HG02623 (cell line): ENCODE results near the gene EZR.

Experiments
- ATAC-seq: cut with Tn5 transposase; IDR thresholded peaks from one replicate; pipeline ENCODE4 v1.9.1; 2021; ENCODE audit warnings: moderate library complexity; ENCODE audit not compliant: unreplicated experiment

Gene EZR

DNA sequence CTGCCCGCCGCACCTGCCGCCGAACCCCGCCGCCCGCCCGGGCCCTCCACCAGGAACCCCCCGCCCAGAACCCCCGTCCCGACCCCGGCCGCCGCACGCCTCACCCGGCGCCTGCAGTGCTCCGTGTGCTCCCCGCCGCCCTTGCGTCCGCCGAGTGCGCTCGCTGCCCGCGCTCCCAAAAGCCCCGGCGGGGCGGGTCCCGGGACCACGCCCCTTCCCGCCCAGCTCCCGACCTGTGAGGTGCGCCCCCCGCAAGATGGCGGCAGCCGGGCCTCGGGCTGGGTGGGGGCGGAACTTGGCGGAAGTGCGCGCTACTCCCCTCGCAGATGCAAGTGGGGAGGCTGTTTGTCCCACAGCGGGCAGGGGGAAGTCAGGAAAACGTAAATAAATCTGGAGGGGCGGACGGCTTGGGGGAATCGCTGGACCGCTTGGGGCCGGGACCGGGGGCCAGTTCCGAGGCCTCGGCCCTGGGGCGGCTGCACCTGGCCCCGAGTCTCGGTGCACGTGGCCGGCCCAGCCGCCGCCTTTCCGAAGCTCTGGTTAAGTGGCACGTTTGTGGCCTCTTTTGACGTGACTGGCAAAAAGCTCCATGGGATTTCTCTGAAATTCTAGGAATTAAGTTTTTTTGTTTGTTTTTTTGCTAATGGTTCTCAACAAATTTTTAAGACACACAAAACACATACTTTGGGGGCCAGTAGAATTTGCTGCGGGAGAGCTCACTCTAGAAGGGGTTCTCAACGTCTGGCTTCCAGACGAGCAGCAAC, at the start of gene EZR:
Gene EZR, minus strand, starts transcription at position 156 of the 764 bp plus-strand sequence. CDS start 1,275 bp downstream, outside the sequence.
- peak; percentile 50 for ATAC-seq

DNA sequence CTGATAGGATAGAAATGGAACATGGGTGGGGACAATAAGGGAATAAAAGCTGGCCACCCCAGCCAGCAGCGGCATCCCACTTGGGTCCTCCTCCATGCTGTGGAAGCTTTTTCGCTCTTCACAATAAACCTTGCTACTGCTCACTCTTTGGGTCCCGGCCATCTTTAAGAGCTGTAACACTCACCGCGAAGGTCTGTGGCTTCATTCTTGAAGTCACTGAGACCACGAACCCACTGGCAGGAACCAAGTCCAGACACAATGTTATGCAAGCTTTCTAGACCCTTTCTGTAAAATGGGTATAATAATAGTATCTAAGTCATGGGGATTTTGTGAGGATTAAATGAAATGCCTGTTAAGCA, 48.9 kb upstream of the EZR start:
- no peak for ATAC-seq

DNA sequence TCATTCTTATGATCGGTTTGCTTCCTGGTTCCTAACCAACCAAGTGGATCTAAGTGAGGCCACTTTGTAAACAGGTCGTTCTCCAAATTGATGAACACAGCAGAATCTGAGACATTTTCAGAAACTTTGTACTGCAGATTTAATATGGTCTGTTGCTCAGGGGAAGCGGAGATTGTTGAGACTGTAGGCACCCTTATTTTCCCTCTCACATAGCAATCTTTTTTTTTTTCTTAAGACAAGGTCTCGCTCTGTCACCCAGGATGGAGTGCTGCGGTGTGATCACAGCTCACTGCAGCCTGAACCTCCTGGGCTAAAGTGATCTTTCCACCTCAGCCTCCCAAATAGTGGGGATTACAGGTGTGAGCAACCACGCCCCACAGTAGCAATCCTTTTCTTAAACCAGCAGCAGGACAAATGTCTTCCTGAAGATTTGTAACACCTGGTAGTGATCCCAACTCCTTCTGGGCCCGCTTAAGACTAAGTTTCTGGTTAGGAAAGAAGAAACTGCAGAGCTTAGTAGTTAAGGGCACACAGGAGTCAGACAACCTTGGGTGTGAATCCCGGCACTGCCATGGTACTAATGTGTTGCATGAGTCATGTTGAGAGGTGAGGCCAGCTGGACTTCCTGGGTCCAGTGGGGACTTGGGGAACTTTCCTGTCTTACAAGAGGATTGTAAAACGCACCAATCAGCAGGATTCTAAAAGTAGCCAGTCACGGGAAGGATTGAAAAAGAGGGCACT, 48.4 kb upstream of the EZR start:
- no peak for ATAC-seq

DNA sequence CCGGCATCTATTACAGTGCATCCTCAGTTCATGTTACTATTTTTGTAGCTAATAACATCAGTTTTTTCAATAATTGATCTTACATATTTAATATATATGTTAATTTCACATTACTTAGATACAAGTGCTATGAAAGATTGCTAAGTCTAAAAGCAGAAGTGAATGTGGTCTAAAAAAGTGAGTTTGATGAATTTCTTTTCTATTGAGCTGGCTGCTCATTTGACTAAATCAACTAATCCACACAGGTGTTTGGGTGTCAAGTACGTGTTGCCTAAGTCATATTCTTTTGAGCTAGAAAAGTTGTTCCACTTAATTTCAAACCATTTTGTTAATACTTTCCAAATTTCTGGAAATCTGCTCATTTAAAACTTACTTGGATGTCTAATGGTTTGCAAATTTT, 46.6 kb upstream of the EZR start:
- ATAC-seq, result no peak

DNA sequence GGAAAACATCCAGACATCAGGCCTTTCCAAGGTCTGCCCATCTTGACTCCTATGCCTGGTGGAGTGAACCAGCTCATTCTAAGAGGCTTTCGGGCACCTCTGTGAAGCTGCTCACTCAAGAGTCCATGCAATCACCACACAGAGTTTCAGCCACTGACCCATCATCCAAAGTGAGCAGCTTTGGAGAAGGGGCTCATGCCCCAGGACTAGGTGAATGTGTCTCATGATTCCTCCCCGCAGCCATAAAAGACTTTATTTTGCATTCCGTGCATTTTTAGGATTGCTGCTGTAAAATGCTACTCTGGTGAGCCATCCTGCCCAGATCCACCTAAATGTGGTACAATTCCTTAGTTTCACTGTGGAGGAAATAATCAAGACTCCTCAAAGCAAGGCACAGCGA, 44.5 kb upstream of the EZR start:
- no peak for ATAC-seq

DNA sequence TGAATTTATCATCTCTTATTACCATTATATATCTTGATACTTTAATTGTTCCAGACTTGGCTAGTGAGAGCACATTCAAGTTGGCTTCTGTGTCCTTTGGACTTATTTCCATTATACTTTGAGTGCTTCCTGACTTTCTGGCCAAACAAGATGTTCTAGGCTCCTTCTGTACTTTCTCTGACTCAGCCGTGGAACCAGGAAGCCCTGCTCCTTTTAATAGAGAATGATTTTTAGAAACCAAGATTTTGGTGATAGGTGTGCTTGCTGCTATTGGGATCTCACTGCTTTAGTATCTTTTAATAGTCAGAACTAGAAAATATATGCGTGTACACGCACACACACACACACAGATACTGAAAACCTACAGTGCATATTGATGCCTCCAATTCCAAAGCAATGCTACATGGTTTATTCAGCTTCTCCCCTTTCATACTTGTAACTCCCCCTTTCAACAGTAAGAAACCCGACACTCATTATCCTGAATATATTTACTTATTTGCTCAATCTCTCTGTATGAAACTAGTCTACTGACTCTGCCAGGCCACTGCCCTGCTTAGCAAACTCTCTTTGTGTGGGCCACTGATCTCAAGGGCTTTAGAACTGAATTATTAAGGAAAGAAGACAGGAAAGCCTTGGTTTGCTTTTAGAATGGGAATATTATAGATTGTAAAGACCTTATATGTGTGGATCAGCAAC, 42.7 kb upstream of the EZR start:
- no peak for ATAC-seq

DNA sequence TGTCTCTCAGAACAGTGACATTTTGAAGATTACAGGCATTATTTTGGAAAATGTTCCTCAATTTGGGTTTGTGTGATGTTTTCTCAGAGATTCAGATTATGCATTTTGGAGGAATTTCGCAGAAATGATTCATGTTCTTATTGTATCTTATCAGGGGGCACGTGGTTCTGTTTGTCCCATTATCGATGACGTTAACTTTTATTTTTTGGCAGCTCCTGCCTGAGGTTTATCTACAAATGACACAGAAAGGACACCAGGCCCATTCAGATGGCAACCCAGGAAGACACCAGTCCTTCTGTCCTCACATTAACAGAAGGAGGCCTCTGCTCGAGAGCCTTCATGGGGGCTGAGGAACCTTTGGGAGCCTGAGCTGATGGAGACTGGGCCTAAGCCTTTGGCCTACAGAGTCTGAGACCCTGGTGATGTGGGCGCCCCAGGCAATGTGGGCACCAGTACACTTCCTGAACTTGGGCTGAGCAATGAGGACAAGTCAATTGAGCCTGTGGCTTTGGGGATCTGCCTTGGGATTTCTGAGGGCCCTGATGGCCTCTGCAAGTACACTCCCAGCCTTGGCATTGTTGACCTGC, 41.2 kb upstream of the EZR start:
- ATAC-seq, result no peak

DNA sequence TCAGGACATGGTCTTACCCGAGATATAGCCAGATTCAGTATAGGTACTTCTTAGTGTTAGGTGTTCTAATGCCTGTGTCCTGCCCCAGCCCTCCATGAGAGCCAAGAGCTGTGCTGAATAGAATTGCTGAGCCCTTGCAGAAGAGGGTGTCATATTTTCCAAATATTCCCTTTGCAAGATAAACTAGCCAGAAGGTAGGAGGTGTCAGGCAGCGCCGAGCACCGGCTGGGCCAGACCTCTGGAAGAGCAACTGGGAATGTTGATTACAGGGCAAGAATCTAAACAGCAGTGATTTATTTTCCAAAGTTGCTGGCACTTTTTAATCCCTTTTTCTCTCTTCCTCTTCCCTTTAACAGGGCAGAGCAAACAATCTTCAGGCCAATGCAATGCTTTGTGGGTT, 37.1 kb upstream of the EZR start:
- ATAC-seq, result no peak

DNA sequence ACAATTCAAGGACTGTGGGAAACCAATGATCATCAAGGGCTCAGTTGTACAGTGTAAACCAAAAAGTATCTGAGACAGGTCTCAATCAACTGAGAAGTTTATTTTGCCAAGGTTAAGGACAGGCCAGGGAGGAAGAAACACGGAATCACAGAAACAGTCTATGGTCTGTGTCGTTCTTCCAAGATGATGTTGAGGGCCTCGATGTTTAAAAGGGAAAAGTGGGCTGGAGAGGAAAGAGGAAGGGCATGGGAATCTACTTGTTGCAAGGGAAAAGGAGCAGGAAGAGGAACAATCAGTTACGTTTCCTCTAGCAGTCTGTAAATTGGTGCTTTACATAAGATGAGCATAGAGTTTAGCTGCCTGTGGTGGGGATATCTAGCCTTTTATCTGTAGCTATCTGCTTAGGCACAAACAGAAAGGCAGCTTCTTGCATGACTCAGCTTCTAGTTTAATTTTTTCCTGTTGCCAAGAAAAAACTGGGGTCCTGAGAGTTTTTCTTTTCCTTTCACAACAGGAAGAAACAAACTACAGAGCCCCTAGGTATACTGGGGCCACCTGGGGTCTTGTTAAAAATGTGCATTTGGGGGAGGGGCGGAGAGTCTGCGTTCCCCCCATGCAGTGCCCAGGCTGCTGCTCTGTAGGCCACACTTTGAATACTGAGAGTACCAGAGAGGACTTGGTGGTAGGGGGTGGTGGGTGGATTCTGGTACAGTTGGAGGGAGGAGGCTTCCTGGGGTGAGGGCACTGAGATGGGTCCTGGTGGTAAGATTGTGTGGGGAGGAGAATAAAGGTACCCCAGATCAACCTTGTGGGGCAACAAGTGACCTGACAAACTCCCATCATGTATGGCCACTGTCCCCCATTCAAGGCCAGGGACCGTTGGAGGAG, 35.3 kb upstream of the EZR start:
- no peak for ATAC-seq

DNA sequence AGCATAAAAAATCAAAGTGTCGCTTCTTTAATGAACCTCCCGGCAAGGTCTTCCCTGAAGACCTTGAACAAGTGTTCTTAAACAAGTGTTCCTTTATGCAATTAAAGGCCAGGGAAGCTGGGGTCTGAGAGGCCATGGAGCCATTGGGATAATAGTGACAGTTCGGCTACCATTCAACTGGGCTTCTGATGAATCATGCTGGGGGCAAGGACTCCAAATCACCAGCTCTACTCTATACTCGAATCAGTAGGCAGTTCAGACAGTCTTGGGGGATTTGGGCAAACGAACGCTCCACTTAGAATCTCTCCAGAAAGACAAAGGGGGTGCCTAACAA, 34.7 kb upstream of the EZR start:
- ATAC-seq, result no peak

DNA sequence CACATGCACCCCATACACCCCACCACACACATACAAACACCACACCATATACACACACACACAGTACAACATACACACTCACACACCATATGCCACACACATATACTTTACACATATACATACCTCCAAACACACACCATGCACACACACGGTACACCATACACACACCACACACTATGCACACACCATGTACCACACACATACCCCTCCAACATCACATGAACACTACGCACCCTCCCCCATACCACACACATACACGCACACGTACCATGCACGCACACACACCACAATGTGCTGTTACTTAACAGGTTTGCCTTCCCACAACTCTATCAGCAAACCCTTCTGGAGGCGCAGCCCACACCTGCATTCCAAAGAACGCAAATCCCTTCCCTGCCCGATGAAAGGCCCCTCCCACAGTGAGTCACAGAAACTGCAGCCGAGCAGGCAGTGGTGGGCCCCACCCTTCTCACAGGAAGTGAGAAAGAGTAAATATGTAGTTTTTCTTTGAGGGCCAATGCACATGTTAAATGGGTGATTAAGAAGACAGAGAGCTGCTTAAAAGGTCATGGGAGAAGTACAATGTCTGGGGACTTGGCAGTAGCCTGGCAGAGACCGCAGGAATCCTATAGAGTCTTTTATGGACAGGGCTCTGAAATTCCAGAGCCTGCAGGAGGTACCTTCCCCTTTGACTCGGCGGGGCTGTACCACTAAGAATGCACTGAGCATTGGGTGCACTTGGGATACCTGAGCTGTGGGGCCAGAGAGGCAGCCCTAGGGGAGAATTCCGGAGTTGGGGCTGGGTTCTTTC, 34.1 kb upstream of the EZR start:
- ATAC-seq, result peak; percentile 93

DNA sequence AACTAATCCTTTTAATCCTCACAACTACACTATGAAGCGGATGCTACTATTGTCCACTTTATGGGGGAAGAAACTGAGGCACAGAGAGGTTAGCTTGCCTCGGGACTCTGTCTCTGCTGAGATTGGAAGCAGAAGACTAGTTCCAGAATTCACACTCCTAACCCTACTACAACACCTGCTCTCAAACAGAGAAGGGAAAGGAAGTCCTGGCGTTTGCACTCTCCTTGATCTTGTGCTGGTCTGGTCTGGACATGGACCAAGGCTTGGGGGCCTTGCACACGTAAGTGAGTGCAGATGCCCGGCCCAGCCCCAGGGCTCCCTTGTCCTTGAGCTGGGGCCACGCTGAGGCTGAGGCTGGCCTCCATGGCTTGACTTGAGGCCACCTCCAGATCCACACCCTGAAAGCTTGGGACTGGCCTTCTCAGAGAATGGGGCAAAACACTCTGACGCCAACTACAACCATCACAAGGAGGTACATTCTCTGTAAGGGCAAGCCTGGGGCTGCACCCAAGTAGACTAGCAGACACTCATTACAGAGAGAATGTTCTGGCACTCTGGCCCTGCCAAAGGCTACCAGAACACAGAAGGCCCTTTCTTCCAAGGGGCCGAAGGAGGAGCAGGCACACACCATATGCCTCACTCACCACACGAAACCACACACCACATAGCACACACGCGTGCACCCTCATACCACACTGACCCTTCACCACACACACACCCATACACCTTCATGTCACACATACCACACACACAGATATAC, 33.3 kb upstream of the EZR start:
- ATAC-seq, result no peak

DNA sequence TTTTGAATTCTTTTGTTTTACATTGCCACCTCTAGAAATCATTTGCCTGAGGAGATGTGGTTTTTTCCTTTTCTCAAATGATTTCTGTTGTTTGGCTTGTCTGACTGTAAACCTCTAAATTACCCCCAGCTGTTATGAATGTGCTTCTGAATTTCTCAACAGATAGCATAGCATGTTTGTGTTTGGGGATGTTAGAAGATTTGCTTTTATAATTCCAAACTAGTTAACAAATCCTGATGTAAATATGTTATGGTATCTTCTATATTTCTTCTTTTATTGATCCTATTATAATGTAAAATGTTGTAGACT, 31.6 kb upstream of the EZR start:
- no peak for ATAC-seq

DNA sequence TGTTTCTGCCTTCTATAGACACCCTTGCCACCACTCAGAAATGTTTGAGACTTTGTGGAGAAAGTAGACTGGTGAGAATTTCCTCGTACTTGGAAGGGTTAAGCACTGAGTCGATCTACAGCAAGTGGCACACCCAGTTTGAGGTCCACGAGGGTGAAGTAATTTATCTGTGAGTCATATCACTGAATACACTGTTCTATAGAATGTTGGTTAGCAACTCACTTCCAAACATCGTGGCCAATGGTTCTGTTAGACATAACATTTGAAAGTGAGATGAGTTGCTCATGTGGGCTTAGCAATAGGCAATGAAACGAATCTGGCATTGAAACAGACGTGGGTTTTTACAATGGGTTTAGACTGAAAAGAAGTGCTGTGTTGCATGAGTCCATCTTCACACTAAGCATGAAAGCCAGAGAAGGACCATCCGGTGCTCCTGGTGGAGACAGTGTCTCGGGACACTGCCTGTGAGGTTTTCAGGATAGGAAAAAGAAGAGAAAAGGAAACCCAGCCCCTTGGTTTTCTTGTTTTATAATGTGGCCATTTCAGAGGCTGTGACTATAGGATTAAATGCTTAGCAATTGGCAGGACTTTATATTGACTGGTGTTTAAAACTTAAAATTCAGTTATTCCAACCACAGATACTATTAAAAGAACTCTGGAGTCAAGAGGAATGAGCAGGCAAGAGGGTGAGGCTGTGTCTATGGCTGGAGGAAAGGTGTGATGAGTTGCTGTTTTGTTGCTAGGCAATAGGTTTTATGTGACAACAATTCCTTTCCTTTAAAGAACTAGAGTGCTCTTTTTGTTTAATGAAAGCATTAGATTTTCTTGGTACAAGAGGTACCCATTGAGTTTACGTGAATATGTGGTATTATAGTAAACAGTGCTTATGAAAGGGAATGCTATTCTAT, 31.0 kb upstream of the EZR start:
- ATAC-seq, result no peak

DNA sequence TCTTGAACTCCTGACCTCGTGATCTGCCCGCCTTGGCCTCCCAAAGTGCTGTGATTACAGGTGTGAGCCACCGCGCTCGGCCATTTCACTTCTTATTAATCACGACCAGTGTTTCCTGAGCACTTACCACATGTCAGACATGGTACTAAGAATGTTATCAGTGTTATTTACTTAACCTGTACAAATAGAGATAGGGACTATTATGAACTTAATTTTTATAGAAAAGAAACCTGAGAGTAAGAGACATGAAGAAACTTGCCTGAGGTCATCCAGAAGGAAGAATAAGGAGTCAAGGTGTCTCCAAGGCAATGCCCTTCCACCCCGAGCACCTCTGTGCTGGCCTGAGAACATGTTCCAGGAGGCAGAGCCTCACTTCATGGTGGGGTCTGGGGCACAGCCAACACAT, 29.3 kb upstream of the EZR start:
- no peak for ATAC-seq

DNA sequence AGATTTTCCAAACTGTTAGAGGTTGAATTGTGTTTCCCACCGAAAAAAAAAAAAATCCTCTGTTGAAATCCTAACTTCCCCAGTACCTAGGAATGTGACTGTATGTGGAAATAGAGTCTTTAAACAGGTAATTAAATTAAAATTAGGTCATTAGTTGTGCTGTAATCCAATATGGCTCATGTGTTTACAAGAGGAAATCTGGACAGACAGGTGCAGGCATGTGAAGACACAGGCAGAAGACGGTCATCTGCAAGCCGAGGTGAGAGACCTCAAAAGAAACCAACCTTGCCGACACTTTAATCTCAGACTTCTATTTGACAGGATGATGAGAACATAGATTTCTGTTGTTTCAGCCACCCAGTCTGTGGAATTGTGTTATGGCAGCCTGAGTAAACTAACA, 28.6 kb upstream of the EZR start:
- no peak for ATAC-seq

DNA sequence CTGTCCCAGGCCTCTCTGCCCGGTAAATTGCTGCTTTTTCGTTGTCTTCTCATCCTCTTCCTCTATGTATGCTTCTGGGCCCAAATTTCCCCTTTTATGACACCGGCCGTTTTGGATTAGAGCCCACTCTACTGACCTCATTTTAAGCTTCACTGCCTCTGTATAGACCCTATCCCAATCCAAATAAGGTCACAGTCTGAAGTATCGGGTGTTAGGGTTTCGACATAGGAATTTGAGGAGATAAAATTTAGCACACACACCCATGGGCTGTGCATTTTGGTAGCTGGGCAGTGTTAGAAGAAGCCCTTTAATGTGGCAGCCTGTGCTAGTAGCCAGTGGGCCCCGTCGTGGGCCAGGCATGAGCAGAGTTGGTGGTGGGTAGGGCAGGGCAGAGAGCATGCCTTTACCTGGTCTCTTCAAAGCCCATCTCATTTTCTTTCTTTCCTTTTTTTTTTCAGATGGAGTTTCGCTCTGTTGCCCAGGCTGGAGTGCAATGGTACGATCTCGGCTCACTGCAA, 27.9 kb upstream of the EZR start:
- no peak for ATAC-seq
